HG03060 (cell line): Measurements from ENCODE around the gene EXOC3L4.
"Not testable (repeated sequence)": the region's sequence is repeated elsewhere in the genome, so short reads cannot be mapped to it uniquely, and the experiment has no call there.

Experiments
- ATAC-seq: cut with Tn5 transposase; IDR thresholded peaks from one replicate; pipeline ENCODE4 v1.9.1; 2021; ENCODE audit warnings: low read depth, moderate number of reproducible peaks; ENCODE audit not compliant: unreplicated experiment

EXOC3L4 gene

DNA sequence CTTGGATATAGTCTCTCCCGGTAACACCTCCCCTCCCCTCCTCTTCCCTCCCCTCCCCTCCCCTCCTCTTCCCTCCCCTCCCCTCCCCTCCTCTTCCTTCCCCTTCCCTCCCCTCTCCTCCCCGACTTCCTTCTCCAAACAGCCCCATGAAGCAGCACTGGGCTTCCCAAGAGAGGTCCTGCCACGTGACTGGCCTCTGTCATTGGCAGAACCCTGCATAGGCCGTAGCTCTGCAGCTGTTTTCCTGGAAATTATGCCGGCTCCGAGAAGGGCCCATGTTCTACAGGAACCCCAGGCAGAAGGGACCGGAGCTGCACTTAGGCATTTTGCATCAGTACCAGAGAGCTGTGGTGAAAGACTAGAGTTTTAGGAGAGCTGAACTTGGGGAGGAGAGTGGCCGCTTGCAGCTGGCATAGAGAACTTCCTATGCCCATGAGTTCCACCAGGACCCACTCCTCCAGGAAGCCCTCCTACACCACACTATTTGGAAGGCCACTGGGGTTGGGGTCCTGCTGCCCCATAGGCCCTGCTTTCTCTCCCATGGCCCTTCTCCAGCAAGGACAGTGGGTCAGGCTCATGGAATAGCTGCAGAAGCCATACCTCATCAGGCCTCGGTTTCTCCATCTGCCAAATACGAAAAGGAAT is 23.6 kb downstream of the EXOC3L4 start:
- ATAC-seq, result no peak

DNA sequence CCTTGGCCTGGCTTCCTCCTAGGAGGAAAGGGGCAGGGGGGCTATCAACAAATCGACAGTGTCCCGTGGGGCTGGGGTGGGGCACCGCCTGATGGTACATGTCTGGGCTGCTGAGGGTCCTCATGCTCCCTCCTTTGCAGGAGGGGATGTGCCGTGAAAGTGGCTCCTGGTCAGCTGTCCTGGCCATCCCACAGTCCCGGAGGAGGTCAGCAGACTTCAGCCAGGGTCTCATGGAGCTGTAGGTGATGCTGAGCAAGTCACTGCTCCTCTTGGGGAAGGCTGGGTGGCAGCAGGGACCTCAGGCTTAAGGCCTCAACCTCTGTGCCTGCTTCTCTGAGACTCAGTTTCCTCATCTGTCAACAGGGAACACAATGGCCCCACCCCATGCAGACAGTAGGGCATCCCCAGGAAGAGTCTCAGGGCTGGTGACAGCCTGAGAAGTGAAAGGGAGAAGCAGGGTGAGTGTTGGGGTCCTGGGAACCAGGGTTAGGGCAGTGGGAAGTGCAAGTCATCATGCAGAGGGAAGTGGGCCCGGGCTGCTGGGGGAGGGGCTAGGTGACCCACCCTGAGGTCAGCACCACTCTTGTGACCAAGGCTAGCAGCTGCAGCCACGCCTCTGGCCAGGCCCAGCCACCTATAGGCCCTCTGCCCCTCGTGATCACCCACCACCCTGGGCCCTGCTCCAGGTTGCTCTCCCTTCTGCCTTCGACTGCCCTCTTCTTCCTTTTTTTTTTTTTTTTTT is 24.3 kb downstream of the EXOC3L4 start:
- no peak for ATAC-seq

DNA sequence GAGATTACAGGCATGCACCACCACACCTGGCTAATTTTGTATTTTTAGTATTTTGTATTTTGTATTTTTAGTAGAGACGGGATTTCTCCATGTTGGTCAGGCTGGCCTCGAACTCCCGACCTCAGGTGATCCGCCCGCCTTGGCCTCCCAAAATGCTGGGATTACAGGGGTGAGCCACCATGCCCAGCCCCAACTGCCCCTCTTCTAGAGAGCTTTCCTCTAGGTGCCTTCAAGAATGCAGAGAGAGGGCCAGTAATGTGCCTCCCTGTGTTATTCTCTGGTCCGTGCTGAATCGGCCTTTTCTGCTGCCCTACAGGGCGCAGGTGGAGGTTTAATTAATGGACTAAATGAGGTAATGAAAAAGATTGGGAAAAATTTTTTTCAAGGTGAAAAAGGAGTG is 25.0 kb downstream of the EXOC3L4 start:
- not testable (repeated sequence) for ATAC-seq

GRCh38 chr14:103121121-103121845 is 26.8 kb downstream of the EXOC3L4 start:
- ATAC-seq, result no peak

DNA sequence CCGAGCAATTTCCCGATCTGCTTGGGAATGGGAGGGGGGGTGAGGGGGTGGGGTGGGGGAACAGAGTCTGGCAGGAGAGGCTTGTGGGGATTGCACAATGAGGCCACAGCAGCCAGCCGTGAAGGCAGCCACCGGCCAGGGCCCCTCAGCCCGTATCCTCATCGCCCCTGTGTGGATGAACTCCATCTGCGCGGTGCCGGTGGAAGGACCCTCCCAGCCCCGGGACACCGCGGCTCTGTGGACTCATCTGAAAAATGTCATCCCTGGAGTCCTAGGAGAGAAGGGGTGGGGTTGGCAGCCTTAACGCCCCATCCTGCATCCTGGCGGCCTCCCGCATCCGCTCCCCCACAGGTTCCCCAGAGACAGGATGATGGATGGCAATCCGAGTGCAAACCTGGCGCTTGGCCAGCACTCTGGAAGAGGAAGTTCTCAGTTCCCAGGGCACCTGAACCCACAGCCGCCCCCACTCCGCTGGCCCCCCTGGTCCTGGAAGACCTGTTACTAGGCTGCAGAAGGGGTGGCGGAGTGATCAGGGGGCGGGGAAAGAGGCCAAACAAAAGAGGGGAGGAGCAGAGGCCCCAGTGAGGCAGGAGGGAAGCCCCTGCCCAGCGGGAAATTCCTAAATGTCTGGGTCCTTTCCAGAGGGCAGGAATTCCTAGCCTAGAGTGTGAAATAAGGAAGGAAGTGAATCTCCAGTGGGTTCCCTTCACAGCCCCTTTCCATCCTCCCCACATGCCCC is 27.5 kb downstream of the EXOC3L4 start:
- no peak for ATAC-seq

DNA sequence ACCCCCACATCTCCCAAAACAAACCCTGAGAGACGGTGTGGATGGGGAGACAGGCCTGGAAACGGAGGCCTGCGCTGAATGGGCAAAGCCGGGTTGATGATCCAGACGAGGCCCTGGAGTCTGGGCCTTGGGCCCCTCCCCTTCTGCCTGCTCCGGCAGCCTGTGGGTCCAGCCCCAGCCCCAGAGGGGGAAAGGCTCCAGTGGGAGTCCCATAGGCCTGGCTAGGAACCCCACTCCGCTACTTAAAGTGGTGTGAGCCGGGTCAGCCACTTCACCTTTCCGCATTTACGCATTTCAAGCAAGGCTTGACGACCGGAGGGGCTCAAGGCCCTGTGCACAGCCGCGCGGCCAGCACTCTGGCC is 28.0 kb downstream of the EXOC3L4 start:
- ATAC-seq, result no peak

- ATAC-seq, result no peak
Measured at GRCh38 chr14:103122947-103123633, 28.6 kb downstream of the EXOC3L4 start, which contains the start of gene TNFAIP2. TNFAIP2 (plus strand) TSS chr14:103123461; CDS start chr14:103126458, 2,997 bp downstream.

DNA sequence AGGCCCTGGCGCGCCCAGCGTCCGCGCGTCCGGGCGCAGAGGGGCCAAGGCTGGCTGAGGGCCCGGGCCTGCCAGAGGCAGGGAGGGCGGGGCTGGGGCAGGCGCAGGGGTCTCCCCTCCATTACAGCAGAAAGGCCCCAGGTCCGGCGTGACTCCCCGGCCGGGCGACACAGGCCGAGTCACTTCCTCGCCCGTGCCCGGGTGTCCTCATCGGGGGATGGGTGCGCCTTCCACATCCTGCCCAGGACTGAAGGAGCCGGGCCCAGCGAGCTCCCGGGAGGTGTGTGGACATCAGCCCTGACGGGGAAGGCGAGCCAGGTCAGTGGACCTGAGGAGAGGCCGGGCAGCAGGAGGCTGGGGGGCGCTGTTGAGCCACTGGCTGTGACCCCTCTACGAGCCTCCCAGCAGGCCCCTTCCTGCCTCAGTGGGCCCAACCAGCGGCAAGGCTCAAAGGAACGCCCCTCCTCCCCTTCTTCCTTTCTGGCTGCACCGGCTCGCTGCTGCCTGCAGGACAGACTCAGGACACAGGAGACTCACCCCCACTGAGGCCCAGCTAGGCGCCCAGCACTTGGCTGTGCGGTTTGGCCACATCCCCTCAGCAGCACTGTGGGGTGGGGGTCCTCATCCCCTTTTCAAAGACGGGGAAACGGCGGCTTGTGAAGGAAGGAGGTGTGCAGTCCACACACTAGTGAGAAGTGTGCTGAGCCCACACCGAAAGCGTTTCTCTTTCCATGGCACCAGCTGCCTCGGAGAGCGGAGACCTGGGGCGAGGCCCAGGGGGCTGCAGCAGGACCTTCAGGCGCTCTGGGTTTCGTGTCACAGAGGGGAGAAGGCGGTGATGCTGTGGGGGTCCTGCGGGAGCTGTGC is 29.3 kb downstream of the EXOC3L4 start:
- ATAC-seq, result no peak

GRCh38 chr14:103124501-103125001 is 30.0 kb downstream of the EXOC3L4 start:
- no peak for ATAC-seq

- no peak for ATAC-seq
Measured at GRCh38 chr14:103125098-103126070, 30.9 kb downstream of the EXOC3L4 start.

DNA sequence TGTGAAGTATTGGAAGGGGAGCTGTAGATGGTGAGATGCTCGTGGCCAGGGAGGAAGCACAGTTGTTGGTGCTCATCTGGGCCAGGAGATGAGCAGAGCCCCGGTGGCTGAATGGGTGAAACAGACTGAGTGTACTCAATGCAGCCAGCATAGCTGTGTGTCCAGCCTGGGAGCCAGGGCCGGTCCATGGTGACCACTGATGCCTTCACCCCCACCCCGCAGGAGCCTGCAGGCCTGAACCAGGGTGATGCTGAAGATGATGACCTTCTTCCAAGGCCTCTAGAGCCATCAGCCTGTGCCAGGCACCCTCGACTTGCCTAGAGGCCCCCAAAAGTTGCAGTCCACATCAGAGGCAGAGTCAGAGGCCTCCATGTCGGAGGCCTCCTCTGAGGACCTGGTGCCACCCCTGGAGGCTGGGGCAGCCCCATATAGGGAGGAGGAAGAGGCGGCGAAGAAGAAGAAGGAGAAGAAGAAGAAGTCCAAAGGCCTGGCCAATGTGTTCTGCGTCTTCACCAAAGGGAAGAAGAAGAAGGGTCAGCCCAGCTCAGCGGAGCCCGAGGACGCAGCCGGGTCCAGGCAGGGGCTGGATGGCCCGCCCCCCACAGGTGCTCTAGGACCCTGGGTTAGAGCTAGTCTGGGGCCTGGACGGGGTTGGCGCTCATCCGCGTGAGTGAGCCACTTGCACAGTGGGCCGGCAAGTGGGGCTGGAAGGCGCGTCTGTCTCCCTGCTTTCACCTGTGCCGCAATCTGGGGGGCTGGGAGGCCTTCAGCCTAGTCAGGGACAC is 31.8 kb downstream of the EXOC3L4 start:
- no peak for ATAC-seq

- no peak for ATAC-seq
Measured at GRCh38 chr14:103126873-103127304, 32.4 kb downstream of the EXOC3L4 start.

DNA sequence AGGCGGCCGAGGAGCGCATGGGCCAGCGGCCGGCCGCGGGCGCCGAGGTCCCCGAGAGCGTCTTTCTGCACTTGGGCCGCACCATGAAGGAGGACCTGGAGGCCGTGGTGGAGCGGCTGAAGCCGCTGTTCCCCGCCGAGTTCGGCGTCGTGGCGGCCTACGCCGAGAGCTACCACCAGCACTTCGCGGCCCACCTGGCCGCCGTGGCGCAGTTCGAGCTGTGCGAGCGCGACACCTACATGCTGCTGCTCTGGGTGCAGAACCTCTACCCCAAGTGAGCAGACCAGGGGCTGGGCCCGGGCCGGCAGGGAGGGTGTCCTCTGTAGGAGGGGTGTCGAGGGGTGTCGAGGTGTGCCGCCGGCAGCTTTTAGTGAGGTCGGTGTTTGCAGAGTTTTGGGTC is 32.8 kb downstream of the EXOC3L4 start:
- no peak for ATAC-seq

DNA sequence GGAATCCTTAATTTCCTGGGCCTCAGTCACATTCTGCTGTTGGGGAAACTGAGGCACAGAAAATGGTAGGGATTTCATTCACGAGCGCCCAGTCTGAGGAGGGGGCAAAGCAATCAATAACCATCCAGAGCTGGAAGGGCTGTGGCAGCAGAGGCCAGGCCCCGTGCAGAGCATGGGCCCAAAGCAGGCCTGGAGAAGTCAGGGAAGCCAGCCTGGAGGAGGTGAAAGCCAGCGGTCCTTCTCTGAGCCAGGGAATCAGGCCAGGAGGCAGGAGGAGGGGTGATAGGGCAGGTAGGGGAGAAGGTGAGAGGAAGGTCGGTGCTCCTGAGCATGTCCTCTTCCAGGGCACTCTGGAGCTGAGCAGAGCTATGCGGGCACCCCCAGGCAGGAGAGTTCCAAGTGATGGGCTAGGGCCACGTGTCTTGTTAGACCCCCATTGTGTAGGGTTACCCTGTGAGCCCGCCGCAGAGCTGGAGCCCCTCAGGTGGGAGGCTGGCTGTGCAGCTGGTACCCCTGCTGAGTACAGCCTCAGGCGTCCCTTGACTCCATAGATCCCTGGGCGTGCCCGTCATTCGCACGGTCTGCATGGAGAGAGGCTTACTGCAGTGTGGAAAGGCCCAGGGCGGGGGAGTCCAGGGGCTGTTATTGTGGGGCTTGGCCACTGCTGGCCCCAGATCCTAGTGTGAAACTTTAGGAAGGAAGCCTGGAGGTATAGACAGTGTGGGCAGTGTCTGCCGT is 33.5 kb downstream of the EXOC3L4 start:
- ATAC-seq, result no peak

DNA sequence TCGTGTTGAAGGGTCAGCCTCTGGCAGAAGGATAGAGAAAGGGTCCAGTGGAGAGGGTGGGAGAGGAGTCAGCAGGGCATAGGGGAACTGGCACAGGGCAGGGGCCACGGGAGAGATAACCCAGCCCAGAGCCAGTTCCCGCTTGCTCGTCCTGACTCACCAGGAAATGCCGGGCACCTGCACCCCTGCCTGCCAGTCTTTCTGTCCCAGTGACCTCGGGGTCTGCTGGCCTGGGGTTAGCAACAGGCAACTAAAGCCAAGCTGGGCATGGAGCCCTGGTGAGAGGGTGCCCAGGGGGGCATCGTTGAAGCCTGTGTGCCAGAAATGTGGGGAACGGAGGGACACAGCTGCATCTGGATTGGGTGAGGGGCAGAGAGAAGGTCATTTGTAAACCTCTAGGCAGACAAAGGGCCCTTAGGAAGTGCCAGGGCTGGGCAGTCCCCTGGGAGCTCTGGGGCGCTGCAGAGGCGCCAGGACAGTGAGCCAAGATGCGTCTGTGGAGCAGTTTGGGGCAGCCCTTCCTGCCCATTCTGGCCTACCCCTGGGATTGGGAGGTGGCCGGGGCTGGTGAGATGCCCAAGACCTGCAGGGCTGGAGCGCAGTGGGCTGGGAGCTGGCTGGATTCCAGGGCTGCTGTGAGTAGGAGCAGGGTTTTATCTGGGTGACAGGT is 34.2 kb downstream of the EXOC3L4 start:
- no peak for ATAC-seq
